Stimulated activated CD8-positive, alpha-beta memory T cell treated with anti-CD3 and anti-CD28 coated beads, Interleukin-15, amount 100 ng/mL, for 1 hour (primary cell): ENCODE results near the gene SDE2.
"Not testable (repeated sequence)": the region's sequence is repeated elsewhere in the genome, so short reads cannot be mapped to it uniquely, and the experiment has no call there.

ENCODE experiments used
- DNase-seq: peaks from one replicate; pipeline ENCODE4 v3.0.0-alpha.2; 2020; ENCODE audit warnings: low read depth

The SDE2 gene

DNA sequence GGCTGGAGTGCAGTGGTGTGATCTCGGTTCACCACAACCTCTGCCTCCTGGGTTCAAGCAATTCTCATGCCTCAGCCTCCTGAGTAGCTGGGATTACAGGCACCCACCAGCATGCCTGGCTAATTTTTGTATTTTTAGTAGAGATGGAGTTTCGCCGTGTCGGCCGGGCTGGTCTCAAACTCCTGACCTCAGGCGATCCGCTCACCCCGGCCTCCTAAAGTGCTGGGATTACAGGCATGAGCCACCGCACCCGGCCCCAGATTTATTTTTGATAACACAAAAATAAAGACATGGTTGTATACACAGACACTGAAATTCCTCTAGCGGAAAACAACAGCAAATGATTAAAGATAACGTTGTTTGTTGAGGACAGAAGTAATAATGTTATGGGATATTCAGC is 24.0 kb downstream of the SDE2 start:
- DNase-seq: not testable (repeated sequence)

- no peak for DNase-seq
Observed at GRCh38 chr1:225974454-225974853, 24.7 kb downstream of the SDE2 start.

- DNase-seq: no peak
Observed at GRCh38 chr1:225973158-225973557, 26.0 kb downstream of the SDE2 start.

- no peak for DNase-seq
Observed at GRCh38 chr1:225972344-225973152, 26.6 kb downstream of the SDE2 start.

GRCh38 chr1:225970592-225971157 is 28.5 kb downstream of the SDE2 start:
- DNase-seq: not testable (repeated sequence)

GRCh38 chr1:225969751-225970150 is 29.4 kb downstream of the SDE2 start:
- not testable (repeated sequence) for DNase-seq

GRCh38 chr1:225965231-225965630 is 33.9 kb downstream of the SDE2 start:
- no peak for DNase-seq

DNA sequence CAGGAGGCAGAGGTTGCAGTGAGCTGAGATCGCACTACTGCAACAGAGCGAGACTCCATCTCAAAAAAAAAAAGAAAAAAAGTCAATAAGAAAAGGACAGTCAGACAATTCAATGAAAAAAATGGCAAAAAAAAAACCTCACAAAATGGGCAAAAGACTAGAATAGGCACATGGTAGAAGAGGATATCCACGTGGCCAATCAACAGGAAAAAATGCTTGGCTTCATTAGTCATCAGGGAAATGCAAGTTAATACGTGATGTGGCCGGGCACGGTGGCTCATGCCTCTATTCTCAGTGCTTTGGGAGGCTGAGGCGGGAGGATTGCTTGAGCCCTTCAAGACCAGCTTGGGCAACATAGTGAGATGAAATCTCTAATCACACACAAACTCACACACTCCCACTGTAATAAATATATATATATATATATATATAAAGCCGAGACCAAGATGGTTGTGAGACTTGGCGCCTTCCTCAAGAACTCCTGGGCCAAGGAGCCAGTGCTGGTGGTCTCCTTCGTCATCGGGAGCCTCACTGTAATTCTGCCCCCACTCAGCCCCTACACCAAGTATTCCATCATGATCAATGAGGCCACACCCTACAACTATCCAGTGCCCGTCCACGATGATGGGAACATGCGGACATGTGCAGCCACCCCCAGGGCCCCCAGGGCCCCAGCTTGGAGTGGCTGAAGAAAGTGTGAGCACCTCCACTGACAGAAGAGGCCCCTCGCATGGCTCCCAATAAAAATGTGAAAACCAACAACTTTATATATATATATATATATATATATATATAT is 35.2 kb downstream of the SDE2 start:
- no peak for DNase-seq

DNA sequence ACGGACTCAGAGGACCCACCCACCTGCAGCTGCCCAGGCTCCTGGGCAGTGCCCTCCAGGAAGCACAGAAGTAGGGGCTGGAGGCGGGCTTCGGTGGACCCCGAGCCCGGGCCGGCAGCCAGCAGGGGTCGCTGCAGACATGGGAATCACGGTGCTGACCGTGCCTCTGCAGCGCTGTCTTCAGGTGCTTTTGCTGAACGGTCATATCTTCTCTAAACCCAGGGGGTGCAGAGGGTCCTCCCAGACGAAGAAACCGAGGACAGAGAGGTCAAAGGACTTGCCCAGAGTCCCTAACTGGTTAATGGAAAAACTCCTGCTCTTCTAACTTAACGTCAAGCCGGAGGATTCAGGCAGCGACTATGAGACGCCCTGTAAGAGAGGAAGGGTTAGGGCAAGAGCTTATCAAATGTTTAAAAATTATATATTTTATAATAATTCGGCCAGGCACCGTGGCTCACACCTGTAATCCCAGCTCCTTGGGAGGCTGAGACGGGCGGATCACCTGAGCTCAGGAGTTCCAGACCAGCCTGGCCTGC is 36.6 kb downstream of the SDE2 start:
- peak; percentile 39 for DNase-seq

DNA sequence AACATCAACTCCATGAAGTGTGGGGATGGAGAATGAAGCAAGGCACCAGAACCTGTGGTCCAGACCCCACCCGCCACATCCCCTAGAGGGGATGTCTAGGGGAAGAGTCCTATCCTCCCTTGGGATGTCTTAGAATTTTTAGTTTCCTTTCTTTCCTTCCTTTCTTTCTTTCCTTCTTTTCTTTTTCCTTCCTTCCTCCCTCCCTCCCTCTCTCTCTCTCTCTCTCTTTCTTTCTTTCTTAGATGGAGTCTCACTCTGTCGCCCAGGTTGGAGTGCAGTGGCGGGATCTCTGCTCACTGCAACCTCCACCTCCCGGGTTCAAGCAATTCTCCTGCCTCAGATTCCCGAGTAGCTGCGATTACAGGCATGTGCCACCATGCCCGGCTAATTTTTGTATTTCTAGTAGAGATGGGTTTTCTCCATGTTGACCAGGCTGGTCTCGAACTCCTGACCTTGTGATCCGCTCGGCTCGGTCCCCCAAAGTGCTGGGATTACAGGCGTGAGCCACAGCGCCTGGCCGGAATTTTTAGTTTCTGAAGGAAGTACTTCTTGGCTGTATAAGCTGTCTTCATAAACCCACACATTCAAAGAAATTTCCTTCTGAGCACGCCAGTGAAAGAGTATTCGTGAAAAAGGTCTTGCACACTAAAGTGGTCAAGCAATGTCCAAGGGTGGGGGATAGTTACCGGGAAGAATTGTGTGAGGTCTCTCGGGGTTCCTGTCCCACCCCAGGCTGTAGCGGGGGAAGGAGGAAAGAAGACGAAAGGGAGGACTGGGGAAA is 37.3 kb downstream of the SDE2 start:
- no peak for DNase-seq

DNA sequence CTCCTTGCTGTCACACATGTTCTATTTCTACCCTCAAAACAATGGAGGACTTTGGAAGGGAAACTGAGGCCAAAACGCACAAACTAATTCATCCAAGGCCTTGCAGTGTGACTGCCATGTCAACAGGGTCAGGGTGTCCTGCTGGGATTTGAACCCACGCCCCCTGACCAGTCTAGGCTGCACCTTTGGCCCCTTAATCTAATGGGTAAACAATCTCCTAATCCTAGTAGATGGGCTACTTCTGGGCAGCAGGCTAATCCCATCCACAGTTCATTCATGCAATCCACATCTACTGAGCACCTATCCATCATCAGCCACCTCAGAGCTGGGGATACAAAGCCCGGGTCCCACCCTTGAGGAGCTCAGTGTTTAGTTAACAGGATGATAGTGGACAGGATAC is 41.1 kb downstream of the SDE2 start:
- no peak for DNase-seq

DNA sequence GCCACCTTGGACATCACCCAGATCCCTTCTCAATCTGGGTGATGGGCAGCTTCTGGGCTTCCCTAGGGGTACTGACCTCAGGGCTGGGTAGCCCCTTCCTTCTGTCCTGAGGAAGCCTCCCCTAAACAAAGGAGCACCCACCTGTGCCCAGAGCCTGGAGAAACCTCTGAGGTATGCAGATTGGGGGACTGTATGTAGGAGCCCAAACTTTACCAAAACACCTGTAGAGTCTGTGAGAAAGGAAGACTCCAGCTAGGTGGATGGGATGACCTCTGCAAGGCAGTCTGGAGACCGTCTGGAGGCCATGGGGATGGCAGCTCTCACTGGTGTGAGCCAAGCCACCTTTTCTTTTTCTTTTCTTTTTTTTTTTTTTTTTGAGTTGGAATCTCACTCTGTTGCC is 44.4 kb downstream of the SDE2 start:
- no peak for DNase-seq

DNA sequence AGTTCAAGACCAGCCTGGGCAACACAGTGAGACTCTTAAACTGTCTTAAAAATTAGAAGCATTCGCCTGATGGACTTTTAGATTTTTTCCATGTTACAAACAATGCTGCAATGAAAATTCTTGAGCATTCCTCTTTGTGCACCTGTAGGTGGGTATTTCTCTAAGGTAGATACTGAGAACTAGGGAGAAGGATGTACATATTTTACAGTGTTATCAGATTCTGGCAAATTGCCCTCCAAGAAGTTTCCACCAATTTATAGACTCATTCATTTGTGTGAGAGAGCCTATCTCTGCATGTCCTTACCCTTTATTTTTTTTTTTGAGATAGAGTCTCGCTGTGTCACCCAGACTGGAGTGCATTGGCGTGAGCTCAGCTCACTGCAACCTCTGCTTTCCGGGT is 45.8 kb downstream of the SDE2 start:
- DNase-seq: no peak

DNA sequence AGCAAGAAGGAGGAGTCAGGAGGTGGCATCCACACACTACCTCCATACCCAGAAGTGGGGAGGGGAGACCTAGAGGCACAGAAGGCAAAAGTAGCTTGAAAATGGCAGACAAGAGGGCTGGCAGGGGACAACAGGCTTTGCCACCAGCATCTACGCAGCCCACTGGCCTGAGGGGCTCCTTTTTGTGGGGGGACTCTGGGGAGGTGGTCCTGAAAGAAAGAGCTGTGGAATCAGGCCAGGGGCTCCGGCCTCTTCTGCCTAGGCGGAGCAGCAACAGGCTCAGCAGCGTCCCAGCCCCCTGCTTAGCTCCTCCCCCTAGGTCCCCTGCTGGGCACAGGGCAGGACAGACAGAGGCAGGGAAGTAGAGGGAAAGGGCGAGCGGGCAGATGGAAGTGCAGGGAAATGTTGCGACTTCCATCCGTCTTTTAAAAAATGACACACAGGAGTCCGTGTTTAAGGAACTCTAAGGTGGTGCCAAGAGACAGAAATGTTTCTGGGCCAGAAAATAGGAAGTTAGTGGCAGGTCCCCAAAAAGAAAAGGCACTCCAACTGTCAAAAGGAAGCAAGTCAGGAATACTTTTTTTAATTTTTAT is 48.1 kb downstream of the SDE2 start:
- DNase-seq: no peak

DNA sequence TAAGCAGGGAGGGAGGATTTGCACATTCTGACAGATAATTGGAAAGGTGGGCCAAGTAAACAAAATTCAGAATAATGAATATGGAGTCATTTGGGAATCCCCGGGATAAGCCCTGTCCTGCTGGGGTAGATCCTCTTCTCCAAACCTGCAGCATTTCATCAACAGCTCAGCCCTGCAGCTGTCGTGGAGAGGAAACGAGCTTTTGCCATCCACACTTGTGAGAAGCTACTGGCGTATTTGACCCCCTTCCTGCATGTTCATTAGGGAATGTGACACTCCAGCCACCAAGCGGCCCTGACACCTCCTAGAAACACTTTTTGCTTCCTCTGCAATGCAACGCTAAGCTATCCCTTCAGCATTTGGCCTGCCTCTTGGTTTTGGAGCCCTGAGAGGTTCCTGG is 50.1 kb downstream of the SDE2 start:
- DNase-seq: no peak

GRCh38 chr1:225946803-225947202 is 52.3 kb downstream of the SDE2 start:
- DNase-seq: no peak

DNA sequence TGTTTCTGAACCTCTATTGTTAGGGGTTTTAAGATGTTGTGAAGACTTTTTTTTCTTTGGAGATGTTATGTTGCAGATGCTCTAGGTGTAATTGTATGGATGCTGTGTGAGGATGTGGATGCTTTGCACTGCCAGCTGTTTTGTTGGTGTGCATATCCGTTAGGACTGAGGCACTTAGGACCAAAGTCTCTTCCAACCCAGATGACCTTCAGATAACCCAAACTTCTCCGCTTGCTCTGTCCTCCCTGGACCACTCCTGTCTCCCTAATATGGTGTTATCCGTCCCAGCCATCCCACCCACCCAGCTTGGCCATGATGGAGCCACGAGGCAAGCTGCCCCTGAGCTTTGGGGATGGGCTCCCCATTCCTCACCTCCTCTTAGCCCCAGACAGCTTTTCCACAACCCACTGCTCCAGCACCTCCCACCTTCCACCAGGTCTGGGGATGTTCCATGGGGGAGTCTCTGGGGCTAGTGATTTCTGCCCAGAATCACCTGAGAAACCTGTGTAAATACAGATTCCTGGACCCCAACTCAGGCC is 53.0 kb downstream of the SDE2 start:
- no peak for DNase-seq

- no peak for DNase-seq
Observed at GRCh38 chr1:225945564-225945963, 53.6 kb downstream of the SDE2 start.

DNA sequence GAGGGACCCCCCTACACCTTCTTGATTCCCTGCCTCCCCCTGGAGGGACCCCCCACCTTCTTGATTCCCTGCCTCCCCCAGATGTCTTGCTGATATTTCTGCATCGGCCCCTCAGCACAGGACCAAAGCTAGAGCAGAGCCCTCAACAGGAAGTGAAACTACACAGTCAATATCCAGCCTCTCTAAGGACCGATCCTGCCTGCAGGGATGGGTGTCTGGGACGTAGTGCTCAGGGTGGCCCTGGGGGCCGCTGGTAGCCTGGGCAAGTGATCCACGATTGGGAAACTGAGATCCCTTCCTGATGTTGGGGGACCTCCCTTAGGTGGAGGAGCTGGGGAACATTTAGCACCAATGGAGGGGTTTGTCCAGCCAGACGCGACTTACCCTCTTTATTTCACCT is 54.2 kb downstream of the SDE2 start:
- no peak for DNase-seq

GRCh38 chr1:225944387-225944786 is 54.8 kb downstream of the SDE2 start:
- no peak for DNase-seq

DNA sequence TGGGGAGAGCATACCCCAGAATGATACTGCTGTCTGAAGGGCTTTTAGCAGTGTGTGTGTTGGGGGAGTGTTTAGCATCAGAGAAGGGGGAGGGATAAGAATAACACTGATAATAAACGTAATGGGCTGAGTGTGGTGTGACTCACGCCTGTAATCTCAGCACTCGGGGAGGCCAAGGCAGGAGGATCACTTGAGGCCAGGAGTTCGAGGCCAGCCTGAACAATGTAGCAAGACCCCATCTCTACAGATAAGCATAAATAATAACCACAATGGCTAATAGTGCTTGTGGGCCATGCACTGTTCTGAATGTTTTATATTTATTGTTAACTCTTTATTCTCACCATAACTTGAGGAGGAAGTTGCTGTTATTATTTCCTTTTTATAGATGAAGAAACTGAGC is 55.6 kb downstream of the SDE2 start:
- no peak for DNase-seq
